Hepatocyte (in vitro differentiated cells): ENCODE measurements around the gene NEUROD6.

ENCODE experiments used
- CTCF ChIP-seq: fragments of 200-600 bp; sonication (generic); IDR thresholded peaks from 2 replicates; pipeline ENCODE4 v1.5.1; 2016; ENCODE audit warnings: antibody characterized with exemption, mild to moderate bottlenecking; ENCODE audit not compliant: poor library complexity
- EZH2 ChIP-seq: fragments of 200-600 bp; sonication (generic); IDR thresholded peaks from 2 replicates; pipeline ENCODE4 v1.6.1; 2016; ENCODE audit warnings: antibody characterized with exemption, mild to moderate bottlenecking, borderline replicate concordance

- TF ChIP-seq CTCF: peak; percentile 76
- no peak for TF ChIP-seq EZH2
Measured at GRCh38 chr7:31373337-31374289, 33.1 kb upstream of the NEUROD6 start.
